GM10266 (cell line): ENCODE data around the gene EDARADD.
"Not testable (repeated sequence)": the region's sequence is repeated elsewhere in the genome, so short reads cannot be mapped to it uniquely, and the experiment has no call there.

ENCODE experiments used
- DNase-seq: peaks from one replicate; pipeline ENCODE4 v3.0.0; 2012; ENCODE audit errors: extremely low spot score
- TF ChIP-seq, protein P1 (sequence below): IDR thresholded peaks from 2 replicates; pipeline ENCODE4 v1.5.1; 2012; ENCODE audit warnings: mild to moderate bottlenecking, low read depth; ENCODE audit not compliant: control insufficient read depth, insufficient read depth; ENCODE audit errors: missing control alignments

The EDARADD gene

GRCh38 chr1:236460103-236460502 lies 66.0 kb downstream of the EDARADD start:
- DNase-seq = no peak
- TF ChIP-seq, protein P1, sequence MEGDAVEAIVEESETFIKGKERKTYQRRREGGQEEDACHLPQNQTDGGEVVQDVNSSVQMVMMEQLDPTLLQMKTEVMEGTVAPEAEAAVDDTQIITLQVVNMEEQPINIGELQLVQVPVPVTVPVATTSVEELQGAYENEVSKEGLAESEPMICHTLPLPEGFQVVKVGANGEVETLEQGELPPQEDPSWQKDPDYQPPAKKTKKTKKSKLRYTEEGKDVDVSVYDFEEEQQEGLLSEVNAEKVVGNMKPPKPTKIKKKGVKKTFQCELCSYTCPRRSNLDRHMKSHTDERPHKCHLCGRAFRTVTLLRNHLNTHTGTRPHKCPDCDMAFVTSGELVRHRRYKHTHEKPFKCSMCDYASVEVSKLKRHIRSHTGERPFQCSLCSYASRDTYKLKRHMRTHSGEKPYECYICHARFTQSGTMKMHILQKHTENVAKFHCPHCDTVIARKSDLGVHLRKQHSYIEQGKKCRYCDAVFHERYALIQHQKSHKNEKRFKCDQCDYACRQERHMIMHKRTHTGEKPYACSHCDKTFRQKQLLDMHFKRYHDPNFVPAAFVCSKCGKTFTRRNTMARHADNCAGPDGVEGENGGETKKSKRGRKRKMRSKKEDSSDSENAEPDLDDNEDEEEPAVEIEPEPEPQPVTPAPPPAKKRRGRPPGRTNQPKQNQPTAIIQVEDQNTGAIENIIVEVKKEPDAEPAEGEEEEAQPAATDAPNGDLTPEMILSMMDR = no peak

DNA sequence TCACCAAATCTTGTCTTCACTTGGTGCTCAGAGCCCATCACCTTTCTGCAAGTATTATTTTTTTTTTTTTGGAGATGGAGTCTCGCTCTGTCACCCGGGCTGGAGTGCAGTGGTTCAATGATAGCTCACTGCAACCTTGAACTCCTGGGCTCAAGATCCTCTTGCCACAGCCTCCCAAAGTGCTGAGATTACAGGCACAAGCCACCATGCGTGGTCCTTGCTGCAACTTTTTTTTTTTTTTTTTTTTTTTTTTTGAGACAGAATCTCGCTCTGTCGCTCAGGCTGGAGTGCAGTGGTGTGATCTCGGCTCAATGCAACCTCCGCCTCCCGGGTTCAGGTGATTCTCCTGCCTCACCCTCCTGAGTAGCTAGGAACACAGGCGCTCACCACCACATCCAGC lies 70.1 kb downstream of the EDARADD start:
- DNase-seq = not testable (repeated sequence)

- TF ChIP-seq, protein P1 = no peak
- DNase-seq = no peak
Observed at GRCh38 chr1:236465231-236465958, 71.3 kb downstream of the EDARADD start.

- DNase-seq = no peak
Observed at GRCh38 chr1:236465959-236466303, 71.8 kb downstream of the EDARADD start.

GRCh38 chr1:236467327-236467641 lies 73.2 kb downstream of the EDARADD start:
- TF ChIP-seq, protein P1 = no peak
- DNase-seq = no peak

More at GRCh38 chr1:236465959-236466303, 71.8 kb downstream of the EDARADD start:
- TF ChIP-seq, protein P1 = no peak

DNA sequence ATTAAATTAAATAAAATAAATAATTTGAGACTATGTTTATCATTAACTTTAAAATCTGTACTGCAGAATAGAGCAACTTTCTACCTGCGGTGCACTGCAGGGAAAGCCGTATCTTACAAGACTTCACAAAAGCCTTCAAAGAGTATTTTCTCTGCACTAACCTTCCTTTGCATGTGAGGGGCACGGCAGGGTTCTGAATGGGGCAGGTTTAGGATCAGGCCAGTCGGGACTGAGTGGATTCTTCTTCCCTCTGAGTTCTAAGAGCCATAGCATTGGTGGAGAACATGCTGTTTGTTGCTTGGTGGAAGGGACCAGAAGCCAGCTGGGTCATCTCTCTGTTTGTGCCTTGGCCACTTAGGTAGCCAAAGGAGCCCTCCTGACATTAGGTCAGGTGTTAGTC lies 74.5 kb downstream of the EDARADD start:
- no peak for DNase-seq
- TF ChIP-seq, protein P1 = no peak

DNA sequence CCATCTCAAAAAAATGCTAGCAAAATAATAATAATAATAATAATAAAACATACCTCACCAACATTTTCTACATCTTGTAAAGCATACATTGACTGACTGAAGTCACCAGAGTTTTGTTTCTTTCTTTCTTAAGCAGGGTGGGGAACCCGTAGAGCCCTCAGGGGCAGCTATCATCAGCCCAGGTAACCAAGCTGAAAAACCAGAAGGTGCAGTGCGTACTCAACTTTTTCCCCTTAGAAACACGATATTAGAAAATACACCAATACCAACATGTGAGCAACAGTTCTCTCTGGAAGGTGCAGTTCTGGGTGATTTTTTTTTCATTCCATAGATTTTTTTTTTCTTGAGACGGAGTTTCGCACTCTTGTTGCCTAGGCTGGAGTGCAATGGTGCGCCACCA lies 75.4 kb downstream of the EDARADD start:
- TF ChIP-seq, protein P1 = no peak
- DNase-seq = no peak

DNA sequence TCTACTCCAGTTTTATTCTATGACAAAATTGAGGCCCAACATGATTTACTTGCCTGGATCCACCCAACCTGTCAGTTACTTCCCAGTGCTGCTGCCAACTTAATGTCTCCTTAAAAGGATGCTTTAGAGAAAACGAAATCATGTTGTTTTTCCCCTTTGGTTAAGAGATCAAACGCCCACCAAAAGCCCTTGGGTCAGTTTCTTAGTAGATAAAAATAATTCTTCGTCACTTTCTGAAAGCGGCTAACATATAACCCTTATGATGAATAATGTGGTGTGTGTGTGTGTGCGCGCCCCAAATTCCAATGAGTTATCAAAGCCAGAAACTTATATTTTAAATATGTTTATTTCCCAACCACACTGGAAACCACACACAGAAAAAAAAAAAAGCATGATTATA lies 77.0 kb downstream of the EDARADD start:
- no peak for DNase-seq
- TF ChIP-seq, protein P1 = no peak
